Activated naive CD4-positive, alpha-beta T cell treated with anti-CD3 and anti-CD28 coated beads, Interleukin-2, amount 50 U/mL, for 16 hours (primary cell): ENCODE results near the gene ANKMY2.

Experiments
- DNase-seq: peaks from one replicate; pipeline ENCODE4 v3.0.0-alpha.2; 2020

The ANKMY2 gene

DNA sequence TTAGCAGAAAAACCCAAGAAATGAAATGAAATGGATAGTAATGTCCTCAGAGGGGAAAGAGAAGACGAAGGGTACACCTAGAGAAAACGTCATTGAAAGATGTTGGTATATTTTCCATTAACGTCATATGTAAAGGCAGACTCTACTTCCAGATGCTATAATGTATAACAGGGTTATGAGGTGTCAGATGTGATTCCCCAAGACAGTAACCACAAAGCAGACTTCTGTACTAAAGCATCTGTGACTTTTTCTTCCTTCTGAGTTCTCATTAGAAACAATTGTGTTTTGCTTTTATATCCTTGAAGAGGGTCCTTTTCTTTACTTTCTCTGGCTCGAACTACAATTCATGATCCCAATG, 81.6 kb downstream of the ANKMY2 start:
- DNase-seq = no peak

DNA sequence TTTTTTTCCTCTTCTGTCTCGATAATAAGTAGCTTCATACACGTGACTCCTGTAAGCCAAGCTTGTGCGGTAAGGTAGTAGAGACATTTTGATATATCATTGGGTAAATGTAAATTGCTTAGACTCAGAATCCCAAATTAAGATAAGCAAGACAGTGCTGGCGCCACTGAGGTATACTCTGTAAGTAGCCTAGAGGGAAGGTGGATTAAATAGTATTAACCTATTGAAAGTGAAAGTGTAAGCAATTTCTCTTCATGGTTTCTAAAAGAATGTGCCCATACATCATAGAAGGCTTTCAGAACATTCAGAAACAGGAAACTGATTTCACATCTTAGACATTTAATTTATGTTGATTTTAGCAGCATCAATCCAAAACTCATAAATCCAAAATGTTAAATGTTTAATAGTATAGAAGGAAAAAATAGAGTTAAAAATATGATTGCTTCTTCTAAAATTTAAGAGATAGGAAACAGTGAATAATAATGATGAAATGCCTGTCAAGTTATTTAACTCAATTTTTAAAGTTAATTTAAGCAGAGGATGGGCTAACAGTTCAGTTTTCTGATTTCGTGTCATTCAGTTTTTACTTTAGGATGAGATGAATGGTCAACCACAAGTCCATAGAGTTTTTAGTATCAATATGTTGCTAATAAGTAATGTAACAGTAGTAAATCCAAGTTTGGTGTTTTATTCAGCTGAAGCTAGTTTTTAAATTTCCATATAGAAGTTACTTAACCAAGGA, 82.1 kb downstream of the ANKMY2 start:
- no peak for DNase-seq

DNA sequence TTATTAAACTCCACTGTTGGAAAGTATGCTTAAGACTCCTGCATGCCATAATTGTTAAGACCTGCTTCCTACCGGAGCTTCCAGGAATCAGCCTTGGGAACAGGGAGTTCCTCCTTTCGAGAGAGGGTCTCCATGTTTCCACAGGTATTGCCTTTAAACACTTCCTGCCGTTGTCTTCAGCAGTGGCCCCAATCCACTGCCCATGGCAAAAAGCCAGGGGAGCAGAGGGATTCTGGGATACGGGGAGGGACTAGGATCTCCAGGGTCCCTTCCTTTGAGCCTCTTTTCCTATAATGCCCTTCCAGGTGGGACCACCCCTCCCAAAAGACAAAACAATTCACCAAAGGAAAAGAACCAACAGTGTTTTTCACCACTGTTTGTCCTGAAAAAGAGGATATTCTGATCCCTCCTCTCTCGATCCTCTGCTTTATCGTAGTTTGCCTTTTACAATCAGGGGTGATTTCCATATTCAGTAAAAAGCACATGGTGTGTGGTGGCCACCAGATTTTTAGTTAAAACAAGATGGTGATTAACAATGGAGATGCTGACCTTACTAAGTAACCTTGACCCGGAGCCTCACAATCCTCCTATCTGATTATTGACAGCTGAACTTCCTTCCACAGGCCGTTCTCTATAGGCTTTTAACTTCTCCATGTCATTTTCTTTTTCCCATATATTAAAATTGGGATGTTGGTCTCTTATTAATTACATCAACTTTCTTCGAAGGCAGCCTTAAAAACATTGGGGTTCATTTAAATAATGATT, 82.9 kb downstream of the ANKMY2 start:
- no peak for DNase-seq

DNA sequence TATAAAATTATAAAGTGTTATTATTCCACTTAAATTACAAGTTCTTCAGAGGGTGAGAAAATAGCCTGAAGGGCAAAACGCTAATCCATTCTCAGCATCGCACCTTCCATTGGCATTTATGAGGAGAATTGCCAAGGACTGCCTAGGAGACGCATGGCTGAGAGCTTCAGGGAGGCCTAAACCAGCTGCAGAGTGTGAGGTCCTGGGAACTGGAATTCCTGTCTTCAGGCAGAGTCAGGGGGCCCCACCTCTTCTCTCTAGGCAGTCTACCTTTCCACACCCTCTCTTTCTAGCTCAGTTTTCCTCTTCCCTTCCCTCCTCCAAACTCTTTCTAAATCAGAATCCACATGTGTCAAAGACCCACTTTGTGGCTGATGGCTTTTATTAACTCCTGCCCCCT, 83.6 kb downstream of the ANKMY2 start:
- DNase-seq = no peak

DNA sequence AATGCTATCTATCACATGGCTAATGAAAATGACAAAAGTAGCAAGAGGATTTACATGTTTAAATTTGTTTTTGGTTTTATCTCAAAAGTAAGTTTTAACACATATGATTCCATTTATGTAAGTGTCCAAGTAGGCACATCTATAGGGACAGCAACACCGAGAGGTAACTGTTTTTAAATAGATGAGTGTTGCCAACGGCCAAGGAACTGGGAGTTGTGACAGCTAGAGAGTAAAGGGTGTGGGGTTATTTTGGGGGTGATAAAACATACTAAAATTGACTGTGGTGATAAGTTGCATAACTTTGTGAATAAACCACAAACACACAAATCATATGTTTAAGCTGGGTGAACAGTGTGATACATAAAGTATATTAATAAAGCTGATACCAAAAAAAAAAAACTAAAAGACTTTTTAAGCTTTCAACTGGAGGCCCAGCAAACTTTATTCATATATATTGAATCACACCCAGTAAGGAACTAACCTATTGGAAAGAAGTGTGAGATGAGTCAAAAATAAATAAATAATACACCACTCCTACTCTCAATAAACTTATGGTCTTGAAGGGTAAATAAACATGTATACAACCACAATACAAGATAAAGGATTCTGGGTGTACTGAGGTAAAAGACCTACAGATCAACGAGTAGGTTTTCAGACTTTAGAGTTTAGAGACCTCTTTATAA, 85.9 kb downstream of the ANKMY2 start:
- no peak for DNase-seq

DNA sequence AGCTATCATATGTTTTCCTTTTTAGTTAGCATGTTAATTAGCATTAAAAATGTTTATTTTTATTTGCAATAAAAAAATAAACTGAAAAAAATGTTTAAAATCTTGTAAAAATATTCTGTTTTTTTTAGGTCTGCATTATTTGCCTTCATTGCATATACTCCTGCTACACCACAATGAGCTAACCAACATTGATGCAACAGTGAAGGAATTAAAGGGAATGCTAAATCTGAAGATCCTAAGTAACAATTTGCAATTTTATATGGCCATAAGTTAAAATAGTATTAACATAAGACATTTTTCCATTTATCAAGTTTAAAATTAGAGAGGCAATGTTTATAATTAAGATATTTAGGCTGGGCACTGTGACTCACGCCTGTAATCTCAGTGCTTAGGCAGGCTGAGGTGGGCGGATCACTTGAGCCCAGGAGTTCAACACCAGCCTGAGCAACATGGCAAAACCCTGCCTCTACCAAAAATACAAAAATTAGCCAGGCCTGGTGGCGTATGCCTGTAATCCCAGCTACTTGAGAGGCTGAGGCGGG, 86.7 kb downstream of the ANKMY2 start:
- no peak for DNase-seq

DNA sequence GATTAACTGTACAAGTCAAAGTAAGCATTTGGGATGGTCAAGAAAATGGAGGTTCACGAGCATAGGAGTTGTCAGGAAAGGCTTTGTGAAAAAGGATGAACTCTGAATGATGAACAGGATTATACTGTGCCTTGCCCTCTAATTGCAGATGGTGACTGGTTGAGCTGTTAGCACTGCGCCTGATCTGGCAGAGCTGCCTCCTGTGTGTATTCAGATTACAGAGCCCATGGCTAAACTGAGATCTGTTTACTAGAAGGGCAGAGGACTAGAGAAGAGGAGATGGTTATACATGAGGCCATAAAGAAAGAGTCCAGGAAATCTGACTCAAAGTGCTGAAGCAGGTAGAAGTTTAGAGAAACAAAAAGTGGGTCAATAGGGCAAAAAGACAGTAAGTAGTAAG, 89.2 kb downstream of the ANKMY2 start:
- DNase-seq = no peak

DNA sequence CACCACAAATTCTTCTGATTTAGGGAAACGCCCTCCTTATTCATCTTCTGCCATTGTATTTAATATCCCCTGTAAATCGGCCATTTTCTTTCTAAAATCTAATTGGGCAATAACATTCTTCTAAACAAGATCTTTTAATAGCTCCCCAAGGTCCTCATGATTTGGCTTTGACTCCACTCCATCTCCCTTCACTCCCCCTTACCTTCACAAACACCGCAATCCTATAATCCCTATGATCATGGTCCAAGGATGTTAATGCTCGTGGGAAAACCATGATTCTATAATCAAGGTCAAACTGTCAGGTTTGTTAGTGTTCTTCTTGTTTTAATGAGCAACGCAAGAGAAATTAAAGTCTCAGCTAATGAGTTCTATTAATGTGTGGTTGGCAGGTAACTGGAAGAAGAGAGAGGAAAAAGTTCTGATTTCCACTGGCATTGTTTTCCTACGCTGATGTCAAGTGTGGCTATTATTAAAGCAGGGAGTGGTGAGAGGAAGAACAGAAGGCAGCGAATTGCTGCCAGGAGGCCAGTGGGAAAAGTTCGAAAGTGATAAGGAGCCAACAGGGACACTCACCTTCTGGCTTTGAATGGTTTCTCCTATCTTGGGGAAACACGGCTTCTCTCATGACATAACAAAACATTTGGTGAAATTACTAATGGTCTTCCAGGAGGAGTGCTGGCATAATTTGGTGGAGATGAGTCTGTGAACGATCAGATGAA, 90.9 kb downstream of the ANKMY2 start:
- no peak for DNase-seq

DNA sequence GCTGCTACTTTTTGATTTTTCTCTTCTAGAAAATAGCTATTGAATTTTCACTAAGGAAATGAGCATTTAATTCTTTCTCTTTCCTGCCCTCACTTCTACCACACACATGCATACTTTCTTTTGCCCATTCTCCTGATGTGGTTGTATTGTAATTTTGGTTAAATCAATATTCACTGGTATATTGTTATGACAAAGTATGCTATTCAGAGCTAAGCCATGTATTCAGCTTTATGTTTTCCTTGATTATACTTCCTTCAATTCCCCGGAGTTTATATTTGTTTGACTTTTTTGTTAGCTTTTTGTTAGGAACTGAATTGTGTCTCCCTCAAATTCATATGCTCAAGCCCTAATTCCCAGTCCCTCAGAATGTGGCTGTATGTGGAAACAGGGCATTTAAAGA, 94.9 kb downstream of the ANKMY2 start:
- DNase-seq = no peak
